Stomach (tissue), 4 donors: ENCODE data around the gene KIR2DL3.

Source experiments
- EP300 ChIP-seq: sonication (generic); formaldehyde crosslinking; IDR thresholded peaks from one replicate; pipeline ENCODE4 v1.6.1; 2017; ENCODE audit warnings: antibody characterized with exemption
- POLR2A ChIP-seq, 4 donors: fragments of 450-650 bp; IDR thresholded peaks; one replicate each; pipeline ENCODE4 v1.6.1; 2016; ENCODE audit warnings: antibody characterized with exemption in 4 of 4, control low read depth in 2 of 4, mild to moderate bottlenecking in 1 of 4, moderate library complexity in 1 of 4
- TF ChIP-seq, protein P1 (sequence below), 7 experiments: fragments of 450-650 bp in 4 of 7; fragments of 200-600 bp in 3 of 7; sonication (generic) in 3 of 7; IDR thresholded peaks; one replicate each; pipeline ENCODE4 v1.5.1; 2016 to 2019; ENCODE audit warnings: antibody characterized with exemption in 7 of 7, control low read depth in 2 of 7, mild to moderate bottlenecking in 1 of 7

DNA sequence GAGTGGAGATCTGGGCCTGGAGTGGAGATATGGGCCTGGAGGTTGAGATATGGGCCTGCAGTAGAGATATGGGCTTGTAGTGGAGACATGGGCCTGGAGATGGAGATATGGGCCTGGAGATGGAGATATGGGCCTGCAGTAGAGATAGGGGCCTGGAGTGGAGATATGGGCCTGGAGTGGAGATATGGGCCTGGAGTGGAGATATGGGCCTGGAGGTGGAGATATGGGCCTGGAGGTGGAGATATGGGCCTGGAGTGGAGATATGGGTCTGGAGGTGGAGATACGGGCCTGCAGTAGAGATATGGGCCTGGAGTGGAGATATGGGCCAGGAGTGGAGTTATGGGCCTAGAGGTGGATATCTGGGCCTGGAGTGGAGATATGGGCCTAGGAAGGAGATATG lies 402 bp downstream of the KIR2DL3 start:
- TF ChIP-seq, protein P1, sequence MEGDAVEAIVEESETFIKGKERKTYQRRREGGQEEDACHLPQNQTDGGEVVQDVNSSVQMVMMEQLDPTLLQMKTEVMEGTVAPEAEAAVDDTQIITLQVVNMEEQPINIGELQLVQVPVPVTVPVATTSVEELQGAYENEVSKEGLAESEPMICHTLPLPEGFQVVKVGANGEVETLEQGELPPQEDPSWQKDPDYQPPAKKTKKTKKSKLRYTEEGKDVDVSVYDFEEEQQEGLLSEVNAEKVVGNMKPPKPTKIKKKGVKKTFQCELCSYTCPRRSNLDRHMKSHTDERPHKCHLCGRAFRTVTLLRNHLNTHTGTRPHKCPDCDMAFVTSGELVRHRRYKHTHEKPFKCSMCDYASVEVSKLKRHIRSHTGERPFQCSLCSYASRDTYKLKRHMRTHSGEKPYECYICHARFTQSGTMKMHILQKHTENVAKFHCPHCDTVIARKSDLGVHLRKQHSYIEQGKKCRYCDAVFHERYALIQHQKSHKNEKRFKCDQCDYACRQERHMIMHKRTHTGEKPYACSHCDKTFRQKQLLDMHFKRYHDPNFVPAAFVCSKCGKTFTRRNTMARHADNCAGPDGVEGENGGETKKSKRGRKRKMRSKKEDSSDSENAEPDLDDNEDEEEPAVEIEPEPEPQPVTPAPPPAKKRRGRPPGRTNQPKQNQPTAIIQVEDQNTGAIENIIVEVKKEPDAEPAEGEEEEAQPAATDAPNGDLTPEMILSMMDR (IDR thresholded peaks at IDR 0.05), result no peak
- no peak for TF ChIP-seq POLR2A (IDR thresholded peaks at IDR 0.05)
- TF ChIP-seq EP300, result no peak
